DMS 273 treated with DMSO at 0.1 percent for 48 hours (cell line): Measurements from ENCODE around the gene TXNDC9.
"Not testable (repeated sequence)": the region's sequence is repeated elsewhere in the genome, so short reads cannot be mapped to it uniquely, and the experiment has no call there.

Experiments
- DNase-seq: peaks from one replicate; lab custom pipeline; 2025; lab: John Stamatoyannopoulos, UW

TXNDC9 gene, protein sequence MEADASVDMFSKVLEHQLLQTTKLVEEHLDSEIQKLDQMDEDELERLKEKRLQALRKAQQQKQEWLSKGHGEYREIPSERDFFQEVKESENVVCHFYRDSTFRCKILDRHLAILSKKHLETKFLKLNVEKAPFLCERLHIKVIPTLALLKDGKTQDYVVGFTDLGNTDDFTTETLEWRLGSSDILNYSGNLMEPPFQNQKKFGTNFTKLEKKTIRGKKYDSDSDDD

DNA sequence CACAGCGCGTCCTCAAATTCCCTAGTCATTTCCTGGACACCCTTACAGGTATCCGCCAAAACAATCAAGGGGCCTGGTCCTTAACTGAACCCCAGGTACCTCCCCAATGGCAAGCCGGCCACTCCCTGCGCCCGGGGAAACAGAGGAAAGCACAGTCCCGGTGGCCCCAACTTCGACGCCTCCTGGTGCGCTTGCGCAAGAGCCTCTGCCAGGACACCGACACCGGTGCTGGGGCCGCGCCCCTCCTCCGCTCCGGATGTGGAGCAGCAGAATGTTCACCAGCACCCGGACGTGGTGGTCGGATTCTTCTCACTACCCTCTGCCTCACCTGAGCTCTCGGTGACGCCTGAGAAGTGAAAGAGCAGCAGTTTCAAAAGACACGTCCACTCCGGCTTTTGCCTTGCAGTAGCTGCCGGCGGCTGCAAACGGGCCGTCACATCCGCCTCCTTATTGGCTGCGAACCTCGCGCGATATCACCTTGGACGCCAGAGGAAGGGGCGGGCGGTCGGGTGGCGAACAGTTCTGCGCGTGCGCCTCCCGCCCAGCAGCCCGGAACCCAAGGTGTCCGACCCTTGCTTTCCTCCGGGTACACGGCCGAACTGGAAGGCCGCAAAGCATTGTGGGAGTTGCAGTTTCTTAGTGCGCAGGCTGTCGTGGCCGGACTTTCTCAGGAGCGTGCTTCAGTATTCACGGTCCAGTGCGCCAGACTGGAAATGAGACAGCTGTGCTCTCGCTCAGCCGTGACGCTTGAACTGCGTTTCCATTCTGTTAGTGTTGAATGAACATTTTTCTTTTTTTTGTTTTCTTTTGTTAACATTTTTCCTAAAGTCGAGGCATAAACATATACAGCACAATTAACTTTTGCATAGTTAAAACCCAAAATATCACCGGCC is at the start of gene TXNDC9:
Gene TXNDC9, minus strand, starts transcription at position 423 of the 893 bp plus-strand sequence. CDS start 3,123 bp downstream, outside the sequence.
- peak; percentile 99 for DNase-seq

DNA sequence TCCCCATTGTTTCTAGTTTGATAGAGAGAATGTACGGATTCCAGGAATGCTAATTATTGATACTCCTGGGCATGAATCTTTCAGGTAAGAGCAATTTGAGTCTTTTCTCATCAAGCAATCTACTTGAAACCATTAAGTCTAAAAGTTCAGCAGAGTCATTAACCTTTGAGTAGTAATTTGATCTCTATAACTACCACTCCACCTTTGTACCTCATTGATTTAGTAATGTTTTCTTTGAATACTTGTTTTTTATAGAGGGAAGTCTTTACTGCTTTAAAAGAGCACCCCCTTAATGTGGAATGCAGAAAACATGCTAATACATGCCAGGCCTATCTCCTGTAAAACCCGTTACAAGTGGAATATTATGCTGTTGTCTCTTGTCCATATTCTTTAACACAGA is 46.0 kb upstream of the TXNDC9 start:
- DNase-seq, result no peak

DNA sequence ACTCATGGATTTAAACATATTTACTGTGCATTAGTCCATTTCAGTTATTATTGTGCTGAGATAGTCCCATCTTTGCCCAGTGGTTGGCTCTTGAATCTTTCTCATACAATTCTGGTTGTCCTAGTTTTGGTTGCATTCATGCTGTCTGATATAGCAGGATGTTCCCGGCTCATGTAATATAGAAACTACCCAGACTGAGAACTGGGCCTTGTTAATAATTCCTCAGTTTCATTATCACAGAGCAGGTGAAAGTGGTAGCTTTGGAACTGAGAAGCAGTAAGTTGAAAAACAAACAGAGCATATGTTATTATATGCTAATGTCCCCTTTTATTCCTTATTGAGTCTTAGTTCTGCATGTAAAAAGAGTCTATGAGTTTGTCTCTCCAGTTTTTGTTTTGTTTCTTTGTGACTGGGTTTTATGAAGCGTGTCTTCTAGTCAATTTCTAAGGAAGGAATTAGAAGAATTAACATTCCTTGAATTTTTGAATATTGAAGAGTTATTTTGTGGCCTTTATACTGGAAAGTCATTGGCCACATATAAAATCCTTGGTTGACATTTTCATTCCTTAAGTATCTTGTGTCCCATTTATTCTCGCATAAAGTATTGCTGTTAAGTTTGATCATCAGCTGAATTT is 44.4 kb upstream of the TXNDC9 start:
- no peak for DNase-seq

DNA sequence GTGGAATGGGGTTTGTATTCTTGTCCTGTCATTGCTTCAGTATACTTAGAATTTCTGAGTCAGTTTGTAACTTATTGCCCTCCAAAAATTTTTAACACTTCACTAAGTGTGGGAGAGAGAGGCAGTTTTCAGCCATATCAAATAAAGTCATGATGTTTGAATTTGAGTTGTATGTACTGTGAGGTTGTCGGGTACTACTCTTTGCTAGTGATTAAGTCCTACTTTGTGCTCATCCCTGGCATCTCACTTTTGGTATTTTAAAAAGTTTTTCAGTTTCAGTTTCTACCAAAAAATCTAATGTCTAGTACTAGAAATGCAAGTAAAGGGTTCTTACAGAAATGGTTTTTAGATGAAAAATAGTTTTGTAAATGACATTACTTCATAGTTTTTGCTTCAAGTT is 41.7 kb upstream of the TXNDC9 start:
- DNase-seq, result no peak

DNA sequence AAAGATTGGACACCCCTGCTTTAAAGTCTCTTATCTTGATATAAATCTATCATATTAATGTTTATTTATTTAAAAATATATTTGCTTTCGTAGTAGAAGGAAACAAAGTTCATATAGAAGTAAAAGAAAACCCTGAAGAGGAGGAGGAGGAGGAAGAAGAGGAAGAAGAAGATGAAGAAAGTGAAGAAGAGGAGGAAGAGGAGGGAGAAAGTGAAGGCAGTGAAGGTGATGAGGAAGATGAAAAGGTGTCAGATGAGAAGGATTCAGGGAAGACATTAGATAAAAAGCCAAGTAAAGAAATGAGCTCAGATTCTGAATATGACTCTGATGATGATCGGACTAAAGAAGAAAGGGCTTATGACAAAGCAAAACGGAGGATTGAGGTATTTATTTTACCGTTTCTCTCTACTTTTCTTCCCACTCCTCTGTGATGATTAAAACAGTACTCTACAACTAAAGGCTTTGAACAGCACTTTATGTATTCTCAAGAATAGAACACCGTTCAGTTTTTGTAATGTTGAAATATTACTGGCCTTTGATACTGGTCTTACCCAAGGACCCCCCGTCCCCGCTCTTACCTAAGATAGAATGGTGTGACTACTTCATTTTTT is 40.2 kb upstream of the TXNDC9 start:
- DNase-seq, result no peak

DNA sequence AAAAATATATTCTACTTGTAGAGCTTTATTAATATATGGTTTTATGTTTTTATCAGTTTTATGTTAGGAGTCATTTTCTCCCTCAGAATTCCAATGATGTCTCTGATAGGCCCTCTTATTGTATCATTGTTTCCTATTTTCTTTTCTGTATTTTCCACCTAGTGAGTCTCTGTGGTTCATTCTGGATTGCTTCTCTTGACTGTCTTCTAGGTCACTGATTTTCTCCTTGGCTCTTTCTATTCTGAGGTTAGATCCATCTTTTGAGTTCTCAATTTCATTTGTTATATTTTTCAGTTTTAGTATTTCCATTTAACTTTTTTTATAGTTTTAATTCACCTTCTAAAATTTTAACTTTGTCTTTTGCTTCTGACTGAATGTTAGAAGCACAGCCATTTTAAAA is 38.6 kb upstream of the TXNDC9 start:
- no peak for DNase-seq

DNA sequence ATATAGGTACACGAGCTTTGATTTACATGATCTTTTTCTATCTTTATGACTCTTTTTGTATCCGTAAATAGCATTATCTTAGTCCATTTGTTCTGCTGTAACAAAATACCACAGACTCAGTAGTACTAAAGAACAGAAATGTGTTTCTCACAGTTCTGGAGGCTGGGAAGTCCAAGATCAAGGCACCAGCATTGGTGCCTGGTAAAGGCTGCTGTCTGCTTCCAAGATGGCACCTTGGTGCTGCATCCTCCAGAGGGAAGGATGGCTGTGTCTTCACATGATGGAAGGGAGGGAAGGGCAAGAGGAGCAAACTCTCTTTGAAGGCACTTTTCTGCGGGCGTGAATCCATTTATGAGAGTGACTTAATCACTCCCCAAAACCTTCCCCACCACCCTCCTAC is 37.0 kb upstream of the TXNDC9 start:
- DNase-seq, result no peak

DNA sequence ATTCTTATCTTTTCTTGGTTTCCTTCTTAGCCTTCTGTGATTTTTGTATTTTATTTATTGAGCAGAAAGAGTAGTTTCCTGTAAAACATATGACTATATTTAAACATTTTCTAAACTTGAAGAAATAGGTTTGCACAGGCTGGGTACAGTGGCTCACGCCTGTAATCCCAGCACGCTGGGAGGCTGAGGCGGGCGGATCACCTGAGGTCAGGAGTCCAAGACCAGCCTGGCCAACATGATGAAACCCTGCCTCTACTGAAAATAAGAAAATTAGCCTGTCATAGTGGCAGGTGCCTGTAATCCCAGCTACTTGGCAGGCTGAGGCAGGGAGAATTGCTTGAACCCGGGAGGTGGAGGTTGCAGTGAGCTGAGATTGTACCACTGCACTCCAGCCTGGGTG is 32.7 kb upstream of the TXNDC9 start:
- not testable (repeated sequence) for DNase-seq

DNA sequence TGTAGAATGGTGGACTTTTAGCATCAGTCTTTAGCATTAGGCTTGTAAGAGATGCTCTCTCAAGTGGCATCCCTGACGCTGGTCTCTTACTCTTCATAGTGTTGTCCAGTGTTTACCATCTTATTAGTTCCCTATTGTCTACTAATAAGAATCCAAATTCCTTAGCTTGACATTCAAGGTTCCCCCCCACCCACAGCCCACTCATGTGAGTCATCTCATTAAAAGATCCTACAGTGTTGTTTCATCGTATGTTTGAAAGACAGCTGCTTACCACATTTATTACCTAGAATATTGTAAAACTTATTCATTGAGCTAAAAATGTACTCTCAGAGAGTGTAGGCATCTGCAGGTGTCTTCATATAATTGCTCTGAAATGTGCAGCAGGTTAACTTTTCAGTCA is 29.5 kb upstream of the TXNDC9 start:
- no peak for DNase-seq

DNA sequence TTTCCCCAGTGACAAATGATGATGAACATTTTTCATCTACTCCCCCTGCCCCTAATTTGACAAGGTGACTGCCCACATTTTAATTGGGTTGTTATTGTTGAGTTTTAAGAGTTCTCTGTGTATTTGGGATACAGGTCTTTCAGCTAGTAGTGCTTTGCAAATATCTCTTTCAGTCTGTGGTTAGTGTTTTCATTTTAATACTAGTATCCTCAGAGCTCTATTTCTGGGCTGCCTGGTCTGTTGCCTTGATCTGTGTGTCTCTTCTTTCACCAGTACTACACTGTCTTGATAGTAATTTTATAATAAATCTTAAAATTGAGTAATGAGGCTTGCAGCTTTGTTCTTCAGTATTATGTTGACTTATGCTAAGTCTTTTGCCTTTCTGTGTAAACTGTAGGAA is 20.7 kb upstream of the TXNDC9 start:
- no peak for DNase-seq

DNA sequence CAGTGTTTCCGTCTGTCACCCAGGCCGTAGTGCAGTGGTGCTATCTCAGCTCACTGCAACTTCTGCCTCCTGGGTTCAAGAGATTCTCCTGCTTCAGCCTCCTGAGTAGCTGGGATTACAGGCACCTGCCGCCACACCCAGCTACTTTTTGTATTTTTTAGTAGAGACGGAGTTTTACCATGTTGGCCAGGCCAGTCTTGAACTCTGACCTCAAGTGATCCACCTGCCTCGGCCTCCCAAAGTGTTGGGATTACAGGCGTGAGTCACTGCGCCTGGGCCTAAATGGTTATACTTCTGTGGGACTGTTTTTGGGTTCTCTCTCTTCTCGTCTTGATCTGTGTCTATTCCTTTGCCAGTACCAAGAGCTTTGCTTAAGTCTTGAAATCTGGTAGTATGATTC is 18.7 kb upstream of the TXNDC9 start:
- DNase-seq, result not testable (repeated sequence)

DNA sequence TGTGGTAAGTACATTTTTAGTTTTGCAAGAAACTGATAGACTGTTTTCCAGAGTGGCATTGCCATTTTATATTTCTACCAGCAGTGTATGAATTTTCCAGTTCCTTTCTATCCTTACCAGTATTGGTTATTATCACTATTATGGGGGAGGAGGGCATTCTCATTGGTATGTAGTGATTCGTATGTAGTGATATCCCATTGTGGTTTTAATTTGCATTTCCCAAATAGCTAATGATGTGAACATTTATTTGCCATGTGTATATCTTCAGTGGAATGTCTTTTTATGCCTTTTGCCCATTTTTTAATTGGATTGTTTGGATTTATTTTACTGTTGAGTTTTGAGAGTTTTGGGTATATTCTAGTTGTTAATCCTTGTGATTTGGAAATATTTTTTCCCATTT is 17.9 kb upstream of the TXNDC9 start:
- no peak for DNase-seq

DNA sequence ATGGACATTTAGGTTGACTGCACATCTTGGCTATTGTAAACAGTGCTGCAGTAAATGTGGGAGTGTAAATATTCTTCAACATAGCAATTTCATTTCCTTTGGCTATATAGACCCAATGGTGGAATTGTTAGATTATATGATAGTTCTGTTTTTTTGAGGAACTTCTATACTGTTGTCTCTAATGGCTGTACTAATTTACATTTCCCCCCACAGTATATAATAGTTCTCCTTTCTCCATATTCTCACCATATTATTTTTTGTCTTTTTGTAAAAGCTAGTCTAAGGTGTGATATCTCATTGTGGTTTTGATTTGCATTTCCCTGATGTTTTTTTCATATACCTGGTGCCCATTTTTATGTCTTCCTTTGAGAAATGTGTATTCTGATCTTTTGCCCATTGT is 14.1 kb upstream of the TXNDC9 start:
- DNase-seq, result no peak

DNA sequence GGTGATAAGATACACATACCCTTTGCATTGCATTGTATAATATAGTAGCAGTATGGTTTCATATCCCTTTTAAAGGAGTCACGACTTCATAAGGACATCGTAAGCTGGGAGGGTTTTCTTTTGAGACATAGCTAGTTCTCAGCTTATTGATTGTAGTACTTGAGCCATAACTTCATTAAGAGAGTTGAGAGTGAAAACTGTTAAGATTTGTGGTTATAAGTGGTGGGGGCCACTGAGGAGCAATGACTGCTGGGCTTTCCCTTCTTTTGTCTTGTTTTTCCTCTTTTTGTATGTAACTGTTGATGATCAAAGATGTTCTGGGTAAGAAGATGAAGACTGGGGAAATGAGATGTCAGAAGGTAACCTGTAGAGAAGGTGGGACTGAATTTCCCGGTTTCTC is 12.0 kb upstream of the TXNDC9 start:
- no peak for DNase-seq

DNA sequence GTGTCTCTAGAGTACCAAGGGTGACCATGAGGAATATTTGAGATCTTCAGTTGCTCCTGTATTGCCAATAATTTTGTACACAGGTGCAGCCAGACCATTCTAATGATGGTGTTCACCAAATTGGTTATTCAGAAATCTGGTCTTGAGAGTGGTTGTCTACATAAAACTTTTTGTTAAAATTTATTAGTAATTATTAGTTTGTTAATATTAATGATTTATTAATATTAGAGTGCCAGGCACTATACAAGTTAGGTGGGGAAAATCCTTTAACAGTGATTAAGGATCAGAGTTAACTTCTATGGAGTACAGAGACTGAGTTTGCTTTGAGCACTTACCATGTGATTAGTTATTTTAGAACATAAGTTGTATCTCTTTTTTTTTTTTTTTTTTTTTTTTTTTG is 10.1 kb upstream of the TXNDC9 start:
- DNase-seq, result no peak

DNA sequence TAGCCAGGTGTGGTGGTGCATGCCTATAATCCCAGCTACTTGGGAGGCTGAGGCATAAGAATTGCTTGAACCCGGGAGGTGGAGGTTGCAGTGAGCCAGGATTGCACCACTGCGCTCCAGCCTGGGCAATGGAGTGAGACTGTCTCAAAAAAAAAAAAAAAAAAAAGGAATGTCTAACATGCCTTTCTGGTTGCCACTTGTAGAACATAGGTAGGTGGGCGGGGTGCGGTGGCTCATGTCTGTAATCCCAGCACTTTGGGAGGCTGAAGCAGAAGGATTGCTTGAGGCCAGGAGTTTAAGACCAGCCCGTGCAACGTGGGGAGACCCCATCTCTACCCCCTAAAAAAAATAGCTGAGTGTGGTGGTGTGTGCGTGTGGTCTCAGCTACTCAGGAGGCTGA is 9.3 kb upstream of the TXNDC9 start:
- not testable (repeated sequence) for DNase-seq

DNA sequence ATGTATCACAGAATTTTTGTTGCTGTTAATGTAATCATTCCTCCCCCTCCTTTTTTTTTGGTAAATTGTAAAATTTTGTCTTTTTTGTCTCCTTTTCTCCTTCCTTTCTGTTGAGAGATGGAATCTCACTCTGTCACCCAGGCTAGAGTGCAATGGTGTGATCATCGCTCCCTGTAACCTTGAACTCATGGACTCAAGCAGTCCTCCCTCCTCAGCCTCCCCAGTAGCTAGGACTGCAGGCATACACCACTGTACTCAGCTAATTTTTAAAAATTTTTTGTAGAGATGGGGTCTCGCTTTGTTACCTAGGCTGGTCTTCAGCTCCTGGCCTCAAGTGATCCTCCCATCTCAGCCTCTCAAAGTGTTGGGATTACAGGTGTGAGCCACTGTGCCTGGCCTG is 6.4 kb upstream of the TXNDC9 start:
- DNase-seq, result no peak

DNA sequence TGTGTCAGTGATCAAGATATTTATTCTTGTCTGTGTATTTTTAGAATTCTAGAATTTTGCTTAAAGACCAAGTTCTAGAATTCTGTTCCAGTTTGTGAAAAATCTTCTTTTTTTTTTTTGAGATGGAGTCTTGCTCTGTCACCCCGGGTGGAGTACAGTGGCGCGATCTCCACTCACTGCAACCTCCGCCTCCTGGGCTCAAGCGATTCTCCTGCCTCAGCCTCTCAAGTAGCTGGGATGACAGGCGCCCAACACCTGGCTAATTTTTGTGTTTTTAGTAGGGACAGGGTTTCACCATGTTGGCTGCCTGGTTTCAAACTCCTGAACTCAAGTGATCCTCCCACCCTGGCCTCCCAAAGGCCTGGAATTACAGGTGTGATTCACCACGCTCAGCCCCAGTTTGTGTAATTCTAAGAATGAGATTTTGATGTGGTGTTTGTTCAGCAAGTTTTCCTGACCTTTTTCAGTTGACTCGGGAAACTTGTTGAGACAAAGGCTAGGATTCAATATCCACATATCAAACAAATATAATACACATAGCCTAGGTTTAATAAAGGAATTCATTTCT is 4.6 kb upstream of the TXNDC9 start:
- no peak for DNase-seq

DNA sequence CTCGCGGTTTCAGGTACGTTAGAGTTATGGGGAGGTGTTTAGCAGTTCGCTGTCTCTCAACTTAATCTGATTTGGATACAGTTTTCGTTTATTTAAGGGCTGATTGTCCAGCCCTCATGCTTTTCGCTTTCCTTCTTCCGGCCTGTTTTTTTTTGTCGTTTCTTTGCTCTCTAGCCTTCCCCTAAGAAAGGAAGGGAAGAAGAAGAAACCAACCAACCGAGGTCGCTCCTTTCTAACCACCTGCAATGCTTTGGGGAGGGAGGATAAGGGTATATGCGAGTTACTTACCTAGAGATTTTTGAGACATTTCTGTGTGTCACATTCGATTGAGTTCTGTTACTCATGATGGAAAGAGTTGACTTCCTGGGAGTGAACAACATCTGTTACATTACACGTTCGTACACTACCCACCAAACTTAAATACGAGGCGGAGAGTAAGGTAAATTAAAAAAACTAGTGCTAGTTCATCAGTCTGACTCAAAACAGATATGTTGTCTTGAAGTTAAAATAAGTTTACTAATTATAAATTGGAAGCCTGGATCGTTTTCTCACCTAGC is 2.0 kb upstream of the TXNDC9 start:
- peak; percentile 9 for DNase-seq

DNA sequence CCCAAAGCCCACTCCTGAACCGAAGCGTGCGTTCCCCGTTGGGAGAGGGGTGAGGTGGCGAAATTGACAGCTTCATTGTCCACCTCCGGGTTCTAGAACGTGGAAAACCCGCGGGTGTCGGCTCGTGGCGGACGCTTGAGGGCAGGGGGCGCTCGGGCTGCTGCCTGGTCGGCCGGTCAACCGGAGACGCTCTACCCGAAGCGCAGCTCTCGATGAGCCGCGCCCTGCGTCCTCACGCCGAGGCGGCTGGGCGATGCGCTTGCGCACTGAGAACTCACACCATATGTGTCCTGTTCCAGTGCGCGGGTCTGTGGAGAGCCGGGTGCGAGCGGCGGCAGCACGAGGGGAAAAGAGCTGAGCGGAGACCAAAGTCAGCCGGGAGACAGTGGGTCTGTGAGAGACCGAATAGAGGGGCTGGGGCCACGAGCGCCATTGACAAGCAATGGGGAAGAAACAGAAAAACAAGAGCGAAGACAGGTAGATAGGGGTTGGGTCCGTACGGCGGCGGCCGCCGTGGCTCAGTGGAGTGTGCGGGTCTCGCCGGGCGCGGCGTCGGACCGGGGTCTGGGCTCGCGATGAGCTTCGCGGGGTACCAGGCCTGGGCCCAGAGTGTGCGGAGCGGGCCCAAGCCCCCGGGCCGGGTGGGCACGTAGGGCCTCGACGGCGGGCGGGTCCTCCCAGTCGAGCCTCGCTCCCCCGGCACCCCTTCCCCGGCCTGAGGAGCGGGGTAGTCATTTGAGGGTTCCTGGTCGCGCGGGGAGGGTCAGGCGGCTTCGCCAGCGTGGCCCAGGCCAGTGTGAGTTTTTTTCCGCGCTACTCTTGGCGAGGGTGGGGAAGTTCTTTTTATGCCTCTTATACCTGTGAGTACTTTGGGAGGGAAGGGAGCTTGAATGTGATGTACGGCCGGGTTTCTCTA is 1.2 kb upstream of the TXNDC9 start, which contains the start of gene EIF5B:
Gene EIF5B, plus strand, starts transcription at position 277 of the 916 bp plus-strand sequence. Its CDS starts 166 bp downstream, at position 443.
- DNase-seq, result peak; percentile 75

DNA sequence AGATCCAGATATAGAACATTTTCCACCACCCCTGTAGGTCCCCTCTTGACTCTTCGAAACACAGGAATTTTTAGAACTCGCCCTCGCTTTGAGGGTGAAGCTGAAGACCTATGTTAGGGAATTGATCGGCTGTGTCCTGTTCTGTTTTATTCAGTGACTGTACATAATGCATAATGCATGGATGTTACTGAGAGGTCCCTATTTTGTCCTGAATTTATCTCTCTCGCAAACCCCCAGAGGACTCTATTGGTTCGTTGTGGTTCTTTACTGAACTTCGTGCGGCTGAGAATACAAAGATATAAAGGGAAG is 625 bp upstream of the TXNDC9 start:
- DNase-seq, result peak; percentile 68
